Lower leg skin (tissue), 4 donors: ENCODE measurements around the gene WDR19. TPM values are rescaled to one million over a fixed set of nuclear protein-coding genes. Genes with fewer than 3 reads are reported as not detected.

ENCODE experiments used
- DNase-seq, 2 donors: peaks; one replicate each; pipeline ENCODE4 v3.0.0-alpha.2; 2019; ENCODE audit warnings: low spot score in 2 of 2
- H3K4me3 ChIP-seq: fragments of 200-600 bp; sonication (generic); 2 replicates; pipeline ENCODE4 v1.5.1; 2017; ENCODE audit warnings: mild to moderate bottlenecking, low read depth; ENCODE audit not compliant: poor library complexity, severe bottlenecking
- POLR2A ChIP-seq, 2 donors: fragments of 450-650 bp; IDR thresholded peaks; one replicate each; pipeline ENCODE4 v1.6.1; 2016 to 2017; ENCODE audit warnings: antibody characterized with exemption in 2 of 2, mild to moderate bottlenecking in 1 of 2, moderate library complexity in 1 of 2
- WGBS, 2 donors: methylation state at CpG; one replicate each; pipeline ENCODE4 v1.1.5; 2018; 5-methylcytosine and 5-hydroxymethylcytosine counted together
- intact Hi-C: fragments of 100-400 bp; cut with DNase I; formaldehyde crosslinking; loops from one replicate; pipeline ENCODE4 v1.15.0; 2023; ENCODE audit warnings: low total_unique reads
- total RNA-seq, 4 donors: library from RNA; depleted of rRNA; stranded (reverse); fragments of >200 nt; gene quantifications; one replicate each; pipeline ENCODE4 v1.1.0, GENCODE V29; 2016
- TF ChIP-seq, protein P1 (sequence below), 3 donors: fragments of 450-650 bp; IDR thresholded peaks; one replicate each; pipeline ENCODE4 v1.5.1; 2016; ENCODE audit warnings: antibody characterized with exemption in 3 of 3, mild to moderate bottlenecking in 3 of 3, moderate library complexity in 2 of 3

Gene WDR19
- total RNA-seq, 4 donors from 2014 or later: 16.2 to 49.1 (median 24.6) TPM

DNA sequence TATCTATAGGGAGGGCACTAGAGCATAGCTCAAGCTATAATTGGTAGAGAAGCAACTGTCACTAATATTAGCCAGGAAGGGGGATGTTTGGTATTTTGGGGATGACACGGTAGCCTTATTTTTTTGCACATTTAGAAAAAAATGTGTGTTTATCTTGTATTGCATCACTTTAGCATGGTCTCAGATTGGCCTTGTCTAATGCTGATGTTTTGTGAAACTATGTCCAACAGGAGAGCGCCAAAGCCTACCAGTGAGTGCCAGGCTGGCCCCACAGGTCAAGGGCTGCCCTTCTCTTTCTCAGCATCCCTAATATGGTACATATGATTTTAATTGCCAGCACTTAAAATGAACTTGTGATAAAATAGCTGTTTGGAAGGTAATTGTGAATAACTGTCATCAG, 24.8 kb upstream of the WDR19 start:
- no peak for DNase-seq
- 87 to 93% methylated on average over 2 of the region's 2 CpGs for WGBS, 2 donors
- intact Hi-C loops: no loop called here
- no peak overlapping the region for H3K4me3 ChIP-seq
- TF ChIP-seq, protein P1, sequence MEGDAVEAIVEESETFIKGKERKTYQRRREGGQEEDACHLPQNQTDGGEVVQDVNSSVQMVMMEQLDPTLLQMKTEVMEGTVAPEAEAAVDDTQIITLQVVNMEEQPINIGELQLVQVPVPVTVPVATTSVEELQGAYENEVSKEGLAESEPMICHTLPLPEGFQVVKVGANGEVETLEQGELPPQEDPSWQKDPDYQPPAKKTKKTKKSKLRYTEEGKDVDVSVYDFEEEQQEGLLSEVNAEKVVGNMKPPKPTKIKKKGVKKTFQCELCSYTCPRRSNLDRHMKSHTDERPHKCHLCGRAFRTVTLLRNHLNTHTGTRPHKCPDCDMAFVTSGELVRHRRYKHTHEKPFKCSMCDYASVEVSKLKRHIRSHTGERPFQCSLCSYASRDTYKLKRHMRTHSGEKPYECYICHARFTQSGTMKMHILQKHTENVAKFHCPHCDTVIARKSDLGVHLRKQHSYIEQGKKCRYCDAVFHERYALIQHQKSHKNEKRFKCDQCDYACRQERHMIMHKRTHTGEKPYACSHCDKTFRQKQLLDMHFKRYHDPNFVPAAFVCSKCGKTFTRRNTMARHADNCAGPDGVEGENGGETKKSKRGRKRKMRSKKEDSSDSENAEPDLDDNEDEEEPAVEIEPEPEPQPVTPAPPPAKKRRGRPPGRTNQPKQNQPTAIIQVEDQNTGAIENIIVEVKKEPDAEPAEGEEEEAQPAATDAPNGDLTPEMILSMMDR (IDR thresholded peaks at IDR 0.05): no peak
- no peak for TF ChIP-seq POLR2A (IDR thresholded peaks at IDR 0.05)

DNA sequence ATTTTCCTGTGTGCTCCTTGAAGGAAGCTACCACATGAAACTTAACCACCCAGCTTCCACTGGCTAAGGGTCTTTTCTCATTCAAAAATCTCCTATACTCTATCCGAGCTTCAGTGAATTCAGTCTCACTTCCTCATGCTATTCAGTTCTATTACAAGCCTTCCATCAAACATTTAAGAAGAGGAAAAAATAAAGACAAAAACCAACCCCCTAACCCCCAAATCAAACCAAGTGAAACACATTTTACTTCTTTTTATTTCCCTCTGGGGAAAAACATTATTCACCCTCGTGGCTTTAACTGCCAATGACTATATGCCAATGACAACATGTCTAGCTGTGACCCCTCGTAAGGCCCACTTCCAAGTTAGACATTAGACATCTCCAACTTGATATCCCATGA, 16.2 kb upstream of the WDR19 start:
- intact Hi-C loops: no loop called here
- WGBS, 2 donors: 51 to 61% methylated on average over 3 of the region's 3 CpGs
- no peak for TF ChIP-seq POLR2A (IDR thresholded peaks at IDR 0.05)
- TF ChIP-seq, protein P1 (IDR thresholded peaks at IDR 0.05): no peak
- no peak overlapping the region for H3K4me3 ChIP-seq
- DNase-seq: no peak

DNA sequence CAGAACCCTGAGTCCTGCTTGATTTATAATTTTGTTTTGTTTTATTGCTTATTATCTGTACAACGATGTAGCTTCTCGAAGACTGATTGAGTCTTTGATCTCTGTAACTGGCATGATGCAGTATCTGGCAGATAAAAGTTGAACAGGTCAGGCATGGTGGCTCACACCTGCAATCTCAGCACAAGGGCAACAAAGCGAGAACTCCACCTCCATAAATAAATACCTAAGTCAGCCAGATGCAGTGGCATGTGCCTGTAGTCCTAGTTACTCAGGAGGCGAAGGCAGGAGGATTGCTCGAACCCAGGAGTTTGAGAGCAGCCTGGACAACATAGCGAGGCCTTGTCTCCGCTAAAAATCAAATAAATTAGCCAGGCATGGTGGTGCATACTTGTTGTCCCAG, 15.7 kb upstream of the WDR19 start:
- 79 to 92% methylated on average over 7 of the region's 7 CpGs for WGBS, 2 donors
- no peak for DNase-seq
- intact Hi-C loops: no loop called here
- no peak overlapping the region for H3K4me3 ChIP-seq
- no peak for TF ChIP-seq POLR2A (IDR thresholded peaks at IDR 0.05)
- TF ChIP-seq, protein P1 (IDR thresholded peaks at IDR 0.05): no peak

DNA sequence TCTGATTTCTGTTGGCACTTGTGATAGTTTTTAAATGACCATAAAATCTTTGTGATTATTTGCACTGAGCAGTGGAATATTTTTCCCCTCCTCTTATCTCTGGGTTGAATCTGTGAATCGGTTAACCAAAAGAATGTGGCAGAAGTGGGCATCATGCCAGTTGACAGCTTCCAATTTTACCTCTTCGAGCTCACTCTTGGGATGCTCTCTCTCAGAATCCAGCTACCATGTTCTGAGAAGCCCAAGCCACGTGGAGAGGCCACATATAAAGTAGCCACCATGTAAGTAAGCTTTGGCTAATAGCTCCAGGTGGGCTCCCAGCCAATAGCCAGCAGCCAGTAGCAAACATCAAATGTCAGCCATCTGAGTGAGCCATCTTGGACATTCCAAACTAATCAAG, 12.9 kb upstream of the WDR19 start:
- DNase-seq: no peak
- no peak overlapping the region for H3K4me3 ChIP-seq
- intact Hi-C loops: no loop called here
- WGBS, 2 donors: 31 to 43% methylated on average over 3 of the region's 3 CpGs
- TF ChIP-seq, protein P1 (IDR thresholded peaks at IDR 0.05): no peak
- TF ChIP-seq POLR2A (IDR thresholded peaks at IDR 0.05): no peak

DNA sequence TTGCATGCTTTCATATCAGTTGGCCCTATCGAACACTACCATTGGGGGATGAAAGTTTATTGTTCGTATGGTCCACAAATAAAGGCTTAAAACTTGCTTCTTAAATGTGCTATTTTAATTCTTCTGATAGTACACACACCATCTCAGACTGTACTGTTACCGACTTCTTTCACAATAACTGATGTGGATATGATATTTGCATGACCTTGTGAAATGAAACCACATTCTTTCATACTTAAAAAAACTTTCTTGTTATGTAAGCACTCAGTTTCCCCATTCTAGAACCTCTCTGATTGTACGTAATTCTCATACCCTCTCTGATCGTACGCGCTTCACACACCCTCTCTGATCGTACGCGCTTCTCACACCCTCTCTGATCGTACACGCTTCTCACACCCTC, 12.0 kb upstream of the WDR19 start:
- no peak for DNase-seq
- intact Hi-C loops: no loop called here
- TF ChIP-seq, protein P1 (IDR thresholded peaks at IDR 0.05): no peak
- TF ChIP-seq POLR2A (IDR thresholded peaks at IDR 0.05): no peak
- 92 to 96% methylated on average over 12 of the region's 12 CpGs for WGBS, 2 donors
- no peak overlapping the region for H3K4me3 ChIP-seq

DNA sequence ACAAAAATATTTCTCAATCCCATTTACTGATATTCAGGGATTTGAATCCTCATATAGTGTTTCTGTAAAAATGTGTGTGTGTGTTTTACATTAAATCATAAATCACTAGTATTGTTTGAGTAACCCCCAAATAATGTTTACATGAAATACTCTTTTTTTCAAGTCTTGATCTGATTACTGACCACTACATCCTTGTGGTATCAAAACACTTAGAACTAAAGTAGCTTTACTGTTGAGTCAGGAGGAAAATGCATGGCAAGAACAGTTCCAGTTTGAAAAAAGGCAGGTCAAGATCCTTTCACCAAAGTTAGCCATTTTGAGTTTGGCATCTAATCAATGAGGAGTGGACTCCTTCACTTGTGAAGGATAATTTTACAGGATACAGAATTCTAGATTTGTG, 3.6 kb upstream of the WDR19 start:
- DNase-seq: no peak
- TF ChIP-seq, protein P1 (IDR thresholded peaks at IDR 0.05): no peak
- TF ChIP-seq POLR2A (IDR thresholded peaks at IDR 0.05): no peak
- intact Hi-C loops: no loop called here
- no peak overlapping the region for H3K4me3 ChIP-seq
